Measurements from ENCODE around the gene ATP8B4.

ATP8B4 gene

DNA sequence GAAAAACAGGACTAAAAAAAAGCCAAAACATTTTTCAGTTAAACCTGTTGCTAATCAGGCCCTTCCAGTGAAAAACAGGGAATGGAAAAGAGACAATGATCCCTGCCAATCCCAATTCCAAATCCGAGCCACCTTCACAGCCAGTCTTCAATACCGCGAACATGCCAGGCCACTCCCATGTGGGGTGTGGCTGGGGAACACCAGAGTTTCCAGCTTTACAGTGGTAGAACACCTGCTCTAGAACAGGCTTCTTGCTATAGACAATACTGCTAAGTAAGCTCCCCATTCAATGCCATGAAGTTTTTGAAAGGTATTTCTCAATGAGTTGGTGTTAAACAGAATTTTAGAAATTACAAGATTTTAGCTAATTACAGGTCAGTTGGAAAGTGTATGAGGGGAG, 228.3 kb downstream of the ATP8B4 start:
- DNase-seq (ENCODE audit: low read depth in 2 of 2), result no peak

DNA sequence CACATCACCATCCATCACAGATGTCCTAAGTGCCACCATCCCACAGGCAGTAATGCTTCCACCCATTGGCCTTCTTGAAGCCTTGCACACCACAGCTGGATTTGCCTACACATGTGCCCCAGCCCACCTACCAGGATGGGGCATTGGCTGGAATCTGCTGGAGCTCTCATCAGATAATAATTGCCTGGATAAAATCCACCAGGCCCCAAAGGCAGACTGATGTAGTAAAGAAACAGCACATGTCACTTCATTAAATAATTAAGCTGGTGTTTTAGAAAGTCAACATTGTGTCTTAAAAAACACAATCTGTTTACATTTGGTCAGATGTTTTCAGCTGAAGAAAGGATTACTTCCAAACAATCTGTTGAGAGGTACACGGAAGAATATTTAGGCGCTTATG, 229.5 kb downstream of the ATP8B4 start:
- no peak for DNase-seq (ENCODE audit: low read depth in 2 of 2)

- DNase-seq (ENCODE audit: low read depth in 2 of 2), result no peak
These were observed 230.3 kb downstream of the ATP8B4 start for GRCh38 chr15:49888734-49889133.

DNA sequence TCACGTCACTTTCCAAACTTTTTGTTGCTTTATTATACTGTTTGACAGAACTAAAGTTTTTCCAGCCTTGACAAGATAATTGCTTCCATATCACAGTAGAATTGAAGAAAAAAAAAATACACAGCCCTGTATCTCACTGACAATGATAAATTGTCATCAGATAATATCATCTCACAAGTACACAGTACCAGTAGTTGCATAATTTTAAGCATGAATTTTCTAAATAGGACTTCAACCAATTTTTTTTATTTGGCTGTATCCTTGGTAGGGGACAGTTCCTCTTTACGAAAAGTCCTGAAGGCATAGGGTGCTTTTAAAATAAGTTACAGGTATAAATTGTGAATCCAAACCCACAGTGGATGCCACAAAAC, 230.7 kb downstream of the ATP8B4 start:
- no peak for DNase-seq (ENCODE audit: low read depth in 2 of 2)

- DNase-seq (ENCODE audit: low read depth in 2 of 2), result no peak
These were observed 231.2 kb downstream of the ATP8B4 start for GRCh38 chr15:49887659-49888322.

DNA sequence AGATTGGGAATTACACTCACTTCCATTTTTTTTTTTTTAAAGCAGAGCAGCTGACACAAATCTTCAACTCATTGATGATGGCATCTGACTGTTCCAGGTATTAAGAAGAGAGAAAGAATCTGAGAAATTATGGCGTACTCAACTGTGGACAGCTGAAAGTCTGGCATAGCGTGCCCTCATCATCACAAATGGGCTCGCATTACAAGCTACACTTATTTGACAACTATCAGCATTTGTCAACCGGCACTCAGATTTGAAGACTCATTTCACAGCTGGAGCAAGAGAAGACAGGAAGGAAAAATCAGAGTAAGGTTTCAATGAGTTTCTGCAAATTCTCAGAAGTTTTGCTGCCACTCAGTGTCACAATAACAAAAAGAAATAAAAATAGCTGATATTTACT, 235.9 kb downstream of the ATP8B4 start:
- no peak for DNase-seq (ENCODE audit: low read depth in 2 of 2)

GRCh38 chr15:49881866-49882265, 237.2 kb downstream of the ATP8B4 start:
- DNase-seq (ENCODE audit: low read depth in 2 of 2), result no peak

DNA sequence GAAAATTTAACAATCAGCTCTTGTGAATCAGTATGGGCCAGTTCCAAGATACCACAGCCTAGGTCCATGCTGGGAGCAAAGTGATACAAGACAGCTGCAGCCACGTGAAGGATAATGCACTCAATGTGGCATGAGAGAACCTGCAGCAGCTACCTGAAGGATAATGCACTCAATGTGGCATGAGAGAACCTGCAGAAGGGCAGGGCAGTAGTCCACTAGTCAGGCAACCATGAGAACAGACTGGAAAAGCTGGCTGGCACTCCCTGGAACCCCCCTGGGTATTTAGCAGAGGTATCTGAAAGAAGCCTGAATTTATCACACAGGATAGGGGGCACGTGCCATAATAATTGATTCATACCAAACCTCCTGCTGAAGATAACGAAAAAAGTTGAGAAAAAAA, 237.6 kb downstream of the ATP8B4 start:
- no peak for DNase-seq (ENCODE audit: low read depth in 2 of 2)

DNA sequence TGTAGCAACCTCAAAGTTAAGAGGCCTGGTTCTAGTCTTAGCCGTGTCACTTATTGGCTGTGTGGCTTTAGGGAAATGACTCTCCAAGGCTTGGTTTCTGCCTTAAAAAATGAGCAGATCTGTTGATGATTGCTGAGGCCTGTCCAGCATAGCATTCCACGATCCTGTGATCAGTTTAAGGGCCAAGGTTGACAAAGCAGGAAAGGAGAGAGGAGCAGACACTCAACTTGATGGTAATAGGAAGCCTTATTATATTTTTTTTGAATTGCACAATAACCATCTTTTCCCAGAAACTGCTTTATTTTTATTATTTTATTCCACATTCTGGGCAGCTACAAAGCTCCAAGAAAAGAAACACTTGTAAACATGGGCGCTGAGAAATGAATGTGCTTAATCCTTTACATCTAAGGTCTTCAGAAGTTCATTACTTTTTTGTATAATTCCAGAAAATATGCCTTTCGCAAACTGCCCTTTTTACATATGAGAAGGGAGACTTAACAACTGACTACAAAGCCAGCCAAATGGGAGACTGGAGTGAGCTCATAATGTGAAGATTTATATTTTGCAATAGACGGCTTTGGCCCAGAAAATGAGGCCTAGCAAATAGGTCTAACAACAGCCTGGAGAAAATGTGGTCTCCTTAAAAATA, 241.0 kb downstream of the ATP8B4 start:
- no peak for DNase-seq (ENCODE audit: low read depth in 2 of 2)

DNA sequence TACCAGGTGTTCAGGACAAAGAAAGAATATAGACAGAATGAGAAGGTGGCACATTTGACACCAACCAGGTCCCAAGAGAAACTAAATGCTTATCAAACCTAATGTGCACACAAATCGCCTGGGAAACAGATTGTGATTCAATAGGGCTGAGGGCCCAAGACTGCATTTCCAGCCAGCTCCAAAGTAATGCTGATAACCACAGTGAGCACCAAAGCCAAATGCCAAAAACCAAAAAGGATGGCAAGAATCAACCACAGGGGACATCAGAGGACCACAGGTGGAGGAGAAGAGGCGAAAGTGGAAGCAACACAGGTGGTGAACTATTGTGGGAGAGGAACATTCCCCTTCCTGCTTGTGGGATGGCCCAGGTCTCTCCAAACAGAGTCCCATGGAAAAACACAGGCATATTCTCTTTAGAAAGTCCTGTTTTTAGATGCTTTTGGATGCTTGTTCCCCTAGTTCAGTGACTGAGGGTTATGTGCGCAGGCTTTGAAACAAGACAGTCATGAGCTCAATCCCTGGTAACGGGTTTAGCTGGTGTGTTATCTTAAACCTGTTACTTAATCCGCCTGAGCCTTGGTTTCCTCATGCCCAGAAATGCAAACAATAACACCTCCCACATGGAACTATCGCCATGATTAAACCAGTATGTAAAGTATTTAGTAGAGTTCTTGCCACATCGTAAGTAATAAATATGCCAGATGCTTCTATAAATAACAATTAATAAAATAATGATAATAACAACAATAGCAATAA, 241.7 kb downstream of the ATP8B4 start:
- DNase-seq (ENCODE audit: low read depth in 2 of 2), result no peak

DNA sequence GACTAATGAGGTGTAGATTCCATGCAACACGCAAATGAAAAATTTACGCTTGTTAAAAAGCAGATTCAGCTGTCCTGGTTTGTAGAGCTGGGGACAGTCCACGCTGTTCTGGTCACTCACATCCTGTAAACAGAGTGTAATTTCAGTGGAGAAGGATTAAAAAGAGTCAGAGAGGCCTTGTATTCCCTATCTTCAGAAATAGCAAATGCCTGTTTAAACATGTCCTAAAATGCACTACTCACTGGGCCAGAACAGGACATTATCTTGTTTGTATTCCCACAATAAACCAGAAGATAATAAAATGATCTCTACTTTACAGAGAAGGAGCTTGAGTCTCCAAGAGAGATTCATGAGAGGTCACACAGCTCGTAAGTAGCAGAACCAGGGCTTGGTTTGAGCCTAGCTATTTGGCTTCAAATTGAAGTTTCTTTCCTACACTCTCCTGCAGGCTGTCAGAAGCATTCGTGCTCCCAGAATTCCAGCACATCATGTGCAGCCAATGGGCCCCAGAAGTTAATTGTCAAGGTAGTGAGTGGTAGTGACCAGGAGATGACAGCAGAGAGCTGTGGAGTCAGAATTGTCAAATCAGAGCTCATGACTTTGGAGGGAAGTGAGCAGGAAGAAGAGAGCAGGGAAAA, 242.5 kb downstream of the ATP8B4 start:
- DNase-seq (ENCODE audit: low read depth in 2 of 2), result no peak

DNA sequence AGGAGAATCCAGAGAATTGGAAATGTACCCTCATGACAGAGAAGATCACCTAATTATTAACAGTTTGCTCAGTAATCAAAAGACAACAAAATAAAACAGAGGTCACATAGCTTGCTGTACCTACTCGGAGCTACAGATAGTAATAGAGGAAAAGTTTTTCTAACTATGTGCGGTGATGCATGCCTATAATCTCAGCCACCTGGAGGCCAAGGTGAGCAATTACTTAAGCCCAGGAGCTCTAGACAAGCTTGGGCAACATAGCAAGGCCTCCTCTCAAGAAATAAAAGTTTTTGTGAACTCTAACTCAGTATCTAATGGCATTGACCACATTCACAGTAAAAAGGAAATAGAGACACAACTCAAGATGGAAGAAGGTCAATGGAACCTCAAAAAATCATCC, 243.6 kb downstream of the ATP8B4 start:
- DNase-seq (ENCODE audit: low read depth in 2 of 2), result no peak

GRCh38 chr15:49870472-49870871, 248.6 kb downstream of the ATP8B4 start:
- no peak for DNase-seq (ENCODE audit: low read depth in 2 of 2)

GRCh38 chr15:49868348-49868747, 250.7 kb downstream of the ATP8B4 start:
- no peak for DNase-seq (ENCODE audit: low read depth in 2 of 2)

DNA sequence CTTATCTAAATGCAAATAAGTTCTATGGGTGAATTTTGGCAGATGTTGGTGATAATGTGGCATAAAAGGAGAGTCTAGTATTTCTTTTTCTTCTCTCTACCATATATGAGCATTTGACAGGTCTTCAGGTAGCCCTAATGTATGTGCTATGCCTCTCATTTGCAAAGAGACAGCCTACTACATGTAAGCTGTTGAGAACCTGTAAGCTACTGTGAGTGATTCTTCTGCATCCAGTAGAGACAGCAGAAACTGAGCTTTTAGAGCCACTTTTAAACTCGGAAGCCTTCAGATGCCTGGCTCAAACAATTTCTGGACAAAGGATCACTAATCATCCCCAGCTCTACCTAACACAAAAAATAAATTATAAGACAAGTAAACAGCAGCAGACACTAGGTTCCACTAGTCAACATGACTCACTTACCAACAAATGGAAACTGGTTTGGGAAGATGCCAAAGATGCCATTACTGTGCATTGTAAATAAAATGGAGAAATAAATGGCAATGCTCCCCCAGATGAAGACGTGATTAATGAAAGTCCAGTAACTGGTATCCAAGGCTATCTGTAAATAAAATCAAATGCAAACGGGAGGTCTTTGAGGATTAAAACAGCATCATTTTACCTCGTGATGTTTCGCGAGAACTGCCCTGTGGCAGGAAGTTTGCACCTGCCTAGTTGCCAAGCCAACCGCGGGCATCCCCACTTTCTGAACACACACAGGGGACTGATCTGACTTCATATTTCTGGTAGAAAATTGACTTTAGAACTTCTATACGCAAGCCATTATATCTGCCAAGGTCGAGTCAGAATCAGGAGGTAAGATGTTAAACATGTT, 252.9 kb downstream of the ATP8B4 start:
- no peak for DNase-seq (ENCODE audit: low read depth in 2 of 2)

- no peak for DNase-seq (ENCODE audit: low read depth in 2 of 2)
These were observed 254.8 kb downstream of the ATP8B4 start for GRCh38 chr15:49864251-49864650.

- DNase-seq (ENCODE audit: low read depth in 2 of 2), result no peak
These were observed 255.4 kb downstream of the ATP8B4 start for GRCh38 chr15:49863431-49864224.

DNA sequence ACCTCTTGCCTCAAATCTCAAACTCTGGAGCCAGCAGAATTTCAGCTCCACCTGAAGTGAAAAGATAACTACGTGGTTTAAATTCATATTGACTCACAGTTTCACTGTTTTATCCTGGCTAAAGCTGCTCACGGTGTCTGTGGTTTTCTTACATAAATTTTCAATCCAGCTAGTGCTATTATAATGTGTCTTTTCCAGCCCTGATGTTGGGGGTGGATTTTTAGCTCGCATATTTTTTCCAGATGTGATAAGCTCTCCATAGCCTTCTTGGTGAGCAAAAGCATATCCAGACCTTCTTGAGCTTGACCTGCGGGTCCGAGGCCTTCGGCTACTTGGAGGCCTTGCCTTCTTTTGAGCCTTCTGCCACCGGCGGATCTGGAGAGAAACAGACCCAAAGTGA, 258.9 kb downstream of the ATP8B4 start:
- DNase-seq (ENCODE audit: low read depth in 2 of 2), result no peak

DNA sequence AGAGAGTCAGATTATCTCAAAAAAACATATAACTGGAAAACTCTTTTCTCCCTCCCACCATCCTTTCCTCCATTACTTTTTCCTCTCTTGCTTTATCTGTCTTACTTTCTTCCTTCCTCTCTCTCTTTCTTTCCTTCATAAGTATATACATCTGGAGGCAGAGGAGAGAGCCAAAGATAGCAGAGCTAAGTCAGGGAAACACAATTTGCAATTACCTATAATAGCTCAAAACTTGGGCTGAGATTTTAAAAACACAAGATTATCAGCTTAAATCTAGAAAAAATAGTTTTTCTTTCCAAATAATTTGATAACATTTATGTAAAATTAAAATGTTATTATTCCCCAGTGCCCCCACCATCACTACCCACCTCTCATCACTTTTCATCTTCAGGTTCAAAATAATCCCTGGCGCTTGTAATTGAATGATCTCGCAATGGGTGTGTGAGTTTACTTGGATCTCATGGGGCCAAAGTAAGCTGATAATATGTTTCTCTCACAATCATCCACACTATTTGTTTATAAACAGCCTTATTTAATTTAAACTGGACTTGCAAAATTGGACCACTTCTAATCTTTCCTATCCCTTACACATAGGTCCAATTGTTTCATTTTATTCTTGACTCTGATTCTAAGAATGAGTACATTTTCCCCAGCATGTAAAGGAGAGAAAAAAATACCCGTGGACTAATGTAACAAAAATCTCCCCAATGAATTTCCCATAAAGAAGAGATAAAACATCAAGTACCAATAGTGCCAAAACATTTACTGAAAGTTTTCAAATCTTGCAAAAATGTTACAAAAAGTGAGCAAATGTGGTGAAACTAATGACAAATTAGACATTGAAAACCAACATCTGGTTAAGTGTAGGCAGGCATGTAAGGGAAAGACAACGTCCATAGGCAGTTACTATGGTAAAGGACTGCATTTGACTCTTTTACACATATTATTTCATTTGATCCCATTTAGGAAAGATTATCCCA, 261.2 kb downstream of the ATP8B4 start:
- no peak for DNase-seq (ENCODE audit: low read depth in 2 of 2)
